H1 (cell line): Measurements from ENCODE around the gene CARD11. TPM values are rescaled to one million over a fixed set of nuclear protein-coding genes. Genes with fewer than 3 reads are reported as not detected.

Experiments
- CTCF ChIA-PET: fragments of 300-600 bp; sonication (Branson Sonifier 250); formaldehyde crosslinking; loops from one replicate; lab custom pipeline; 2021; ENCODE audit not compliant: partially characterized antibody; lab: Charles Lee
- POLR2A ChIA-PET: fragments of 300-600 bp; sonication (Branson Sonifier 250); formaldehyde crosslinking; loops from one replicate; lab custom pipeline; 2021; ENCODE audit warnings: inconsistent platforms; ENCODE audit not compliant: partially characterized antibody; lab: Charles Lee
- DNase-seq, 2 experiments: peaks; one replicate each; pipeline versions ENCODE4 v3.0.0 to v3.0.0-alpha.2; 2010 to 2022; ENCODE audit warnings: low spot score in 2 of 2, low read depth in 1 of 2, mixed read lengths in 1 of 2
- FAIRE-seq: peaks from 2 replicates; lab custom pipeline; 2011; peaks lifted over from hg19 to GRCh38; lab: Jason Lieb, UNC
- H2AFZ ChIP-seq: 2 replicates; pipeline ENCODE4 v1.8.1; 2012; ENCODE audit warnings: low read length, inconsistent platforms
- H2AK5ac ChIP-seq: 2 replicates; pipeline ENCODE4 v1.6.1; 2013; ENCODE audit warnings: low read depth, low read length
- H2BK120ac ChIP-seq: replicated peaks from 2 replicates; pipeline ENCODE3; 2013; ENCODE audit warnings: low read depth, low read length, inconsistent platforms
- H2BK12ac ChIP-seq: 2 replicates; pipeline ENCODE4 v1.6.1; 2013; ENCODE audit warnings: low read depth, low read length
- H2BK15ac ChIP-seq: 2 replicates; pipeline ENCODE4 v1.6.1; 2013; ENCODE audit warnings: low read length
- H2BK20ac ChIP-seq: 2 replicates; pipeline ENCODE4 v1.6.1; 2013; ENCODE audit warnings: low read length
- H2BK5ac ChIP-seq: 2 replicates; pipeline ENCODE4 v1.6.1; 2013; ENCODE audit warnings: low read depth, low read length
- H3K14ac ChIP-seq: 2 replicates; pipeline ENCODE4 v1.6.1; 2013; ENCODE audit warnings: inconsistent platforms; ENCODE audit not compliant: insufficient read length
- H3K18ac ChIP-seq: 2 replicates; pipeline ENCODE4 v1.6.1; 2013; ENCODE audit warnings: low read length; ENCODE audit errors: extremely low read depth
- H3K23ac ChIP-seq: 2 replicates; pipeline ENCODE4 v1.6.1; 2013; ENCODE audit warnings: inconsistent platforms; ENCODE audit not compliant: insufficient read length
- H3K23me2 ChIP-seq: 2 replicates; pipeline ENCODE4 v1.6.1; 2013; ENCODE audit warnings: low read depth, low read length
- H3K27ac ChIP-seq: 2 replicates; pipeline ENCODE4 v1.6.1; 2011; ENCODE audit warnings: low read depth, low read length, inconsistent platforms
- H3K27me3 ChIP-seq, 4 experiments: replicated peaks in 1 of 4; 1 replicate in 1 of 4; 2 replicates in 3 of 4; pipeline versions ENCODE4 v1.6.1 to v1.8.1; 2011 to 2013; ENCODE audit warnings: low read length in 3 of 4, mild to moderate bottlenecking in 3 of 4, inconsistent platforms in 2 of 4, mixed read lengths in 2 of 4, moderate library complexity in 1 of 4; ENCODE audit not compliant: control insufficient read depth in 3 of 4, insufficient read depth in 3 of 4; ENCODE audit errors: extremely low read depth in 1 of 4
- H3K36me3 ChIP-seq, 4 experiments: 2 replicates each; pipeline versions ENCODE4 v1.6.1 to v1.8.1; 2011 to 2013; ENCODE audit warnings: mild to moderate bottlenecking in 4 of 4, low read length in 3 of 4, moderate library complexity in 2 of 4, control low read depth in 1 of 4, inconsistent platforms in 1 of 4; ENCODE audit not compliant: insufficient read depth in 4 of 4, control insufficient read depth in 2 of 4
- H3K4ac ChIP-seq: replicated peaks from 2 replicates; pipeline ENCODE3; 2013; ENCODE audit warnings: low read length, low read depth, mixed read lengths, inconsistent platforms; ENCODE audit not compliant: insufficient read length
- H3K4me1 ChIP-seq, 4 experiments: replicated peaks in 1 of 4; 1 replicate in 1 of 4; 2 replicates in 3 of 4; pipeline versions ENCODE4 v1.6.1 to v1.8.1; 2011 to 2013; ENCODE audit warnings: low read length in 3 of 4, inconsistent platforms in 2 of 4, mixed read lengths in 1 of 4; ENCODE audit not compliant: insufficient read depth in 4 of 4, control insufficient read depth in 3 of 4
- H3K4me2 ChIP-seq, 2 experiments: 2 replicates each; pipeline versions ENCODE4 v1.6.1 to v1.8.1; 2011 to 2013; ENCODE audit warnings: low read depth in 2 of 2, low read length in 2 of 2, control low read depth in 1 of 2, inconsistent platforms in 1 of 2, mild to moderate bottlenecking in 1 of 2; ENCODE audit not compliant: insufficient read depth in 1 of 2
- H3K4me3 ChIP-seq, 4 experiments: fragments of 200-600, 300-600 bp in 1 of 4; sonication (generic), shearing (Covaris generic), sonication (Bioruptor Twin) in 1 of 4; 2 replicates each; pipeline versions ENCODE4 v1.5.1 to v1.8.1; 2011 to 2016; ENCODE audit warnings: low read length in 4 of 4, low read depth in 3 of 4, control low read depth in 2 of 4, inconsistent platforms in 2 of 4, mild to moderate bottlenecking in 2 of 4, mixed read lengths in 1 of 4, moderate library complexity in 1 of 4; ENCODE audit not compliant: insufficient read depth in 2 of 4; ENCODE audit errors: extremely low read depth in 1 of 4
- H3K56ac ChIP-seq: replicated peaks from 2 replicates; pipeline ENCODE3; 2013; ENCODE audit warnings: low read depth, mild to moderate bottlenecking, mixed read lengths, low read length, inconsistent platforms; ENCODE audit not compliant: insufficient read length
- H3K79me1 ChIP-seq: 2 replicates; pipeline ENCODE4 v1.6.1; 2013; ENCODE audit warnings: low read depth, low read length, control low read depth
- H3K79me2 ChIP-seq, 2 experiments: 2 replicates each; pipeline versions ENCODE4 v1.6.1 to v1.8.1; 2012 to 2013; ENCODE audit warnings: low read length in 2 of 2, mild to moderate bottlenecking in 2 of 2, inconsistent platforms in 1 of 2; ENCODE audit not compliant: insufficient read depth in 2 of 2, control insufficient read depth in 1 of 2
- H3K9ac ChIP-seq, 4 experiments: replicated peaks in 1 of 4; 1 replicate in 1 of 4; 2 replicates in 3 of 4; pipeline versions ENCODE4 v1.6.1 to v1.8.1; 2011 to 2013; ENCODE audit warnings: low read depth in 3 of 4, low read length in 3 of 4, control low read depth in 2 of 4, mild to moderate bottlenecking in 2 of 4, moderate library complexity in 2 of 4, inconsistent platforms in 1 of 4; ENCODE audit errors: extremely low read depth in 1 of 4
- H3K9me3 ChIP-seq, 2 experiments: 2 replicates each; pipeline versions ENCODE4 v1.6.1 to v1.8.1; 2012 to 2013; ENCODE audit warnings: mild to moderate bottlenecking in 2 of 2, moderate library complexity in 2 of 2, control low read depth in 1 of 2, inconsistent platforms in 1 of 2, low read depth in 1 of 2, low read length in 1 of 2, mixed read lengths in 1 of 2; ENCODE audit not compliant: insufficient read depth in 2 of 2
- H4K20me1 ChIP-seq, 2 experiments: replicated peaks in 1 of 2; 2 replicates each; pipeline versions ENCODE3 to v1.8.1; 2011 to 2013; ENCODE audit warnings: inconsistent platforms in 2 of 2, low read length in 2 of 2, mild to moderate bottlenecking in 1 of 2; ENCODE audit not compliant: insufficient read depth in 2 of 2, control insufficient read depth in 1 of 2
- H4K5ac ChIP-seq: 2 replicates; pipeline ENCODE4 v1.6.1; 2013; ENCODE audit warnings: low read length, low read depth, mixed read lengths, inconsistent platforms; ENCODE audit not compliant: insufficient read length
- H4K8ac ChIP-seq: 2 replicates; pipeline ENCODE4 v1.8.0; 2013; ENCODE audit warnings: mild to moderate bottlenecking, moderate library complexity, low read length, inconsistent platforms; ENCODE audit not compliant: insufficient read depth; ENCODE audit errors: extremely low read depth
- H4K91ac ChIP-seq: replicated peaks from 2 replicates; pipeline ENCODE3; 2013; ENCODE audit warnings: low read length, mixed read lengths, inconsistent platforms; ENCODE audit not compliant: insufficient read length
- RBBP5 ChIP-seq: IDR thresholded peaks from 2 replicates; pipeline ENCODE4 v1.7.1; 2012; ENCODE audit warnings: low read depth, mild to moderate bottlenecking, inconsistent platforms, low read length, moderate library complexity, borderline replicate concordance
- WGBS, 2 experiments: shearing (Covaris generic) in 1 of 2; methylation state at CpG; one replicate each; pipeline versions ENCODE4 v1.1.6 to v1.1.7; 2013 to 2015; ENCODE audit warnings: low lambda C conversion rate in 2 of 2, mixed read lengths in 2 of 2, inconsistent platforms in 1 of 2, low coverage in 1 of 2, missing lambda C conversion rate in 1 of 2; ENCODE audit not compliant: insufficient replicate concordance in 2 of 2, insufficient coverage in 1 of 2, insufficient read length in 1 of 2; ENCODE audit errors: extremely low coverage in 1 of 2, missing lambda C conversion rate in 1 of 2; 5-methylcytosine and 5-hydroxymethylcytosine counted together
- polyA plus RNA-seq, 7 experiments: library from polyadenylated mRNA; depleted of rRNA in 3 of 7; stranded (reverse) in 5 of 7; unstranded in 2 of 7; fragments of >200 nt in 5 of 7; fragments of 200-250 nt in 2 of 7; gene quantifications; 1 replicate in 5 of 7; 2 replicates in 1 of 7; 4 replicates in 1 of 7; pipeline versions ENCODE4 v1.2.1 to v1.2.3, GENCODE V29; 2011 to 2013; ENCODE audit warnings: missing spikeins in 2 of 7, mixed read lengths in 2 of 7
- total RNA-seq: library from RNA; stranded (reverse); fragmentation: NEBNext Ultra II Directional; extraction: Animal tissue kit (Norgen Biotek cat#: 25700); gene quantifications from 2 replicates; pipeline ENCODE4 v1.2.1, GENCODE V29; 2021
- TF ChIP-seq, protein P1 (sequence below), 3 experiments: IDR thresholded peaks; 1 replicate in 2 of 3; 2 replicates in 1 of 3; pipeline versions ENCODE4 v1.5.1 to v1.6.1; 2011; ENCODE audit warnings: low read length in 3 of 3, mild to moderate bottlenecking in 3 of 3, inconsistent platforms in 2 of 3, low read depth in 1 of 3, moderate library complexity in 1 of 3; ENCODE audit not compliant: insufficient read depth in 1 of 3; ENCODE audit errors: control extremely low read depth in 1 of 3

CARD11 gene
- total and polyA plus RNA-seq, 2 of the 8 experiments (the other 6 are each of a cell fraction or from before 2014, with no cell fraction given), result 12.6 to 29.8 TPM

DNA sequence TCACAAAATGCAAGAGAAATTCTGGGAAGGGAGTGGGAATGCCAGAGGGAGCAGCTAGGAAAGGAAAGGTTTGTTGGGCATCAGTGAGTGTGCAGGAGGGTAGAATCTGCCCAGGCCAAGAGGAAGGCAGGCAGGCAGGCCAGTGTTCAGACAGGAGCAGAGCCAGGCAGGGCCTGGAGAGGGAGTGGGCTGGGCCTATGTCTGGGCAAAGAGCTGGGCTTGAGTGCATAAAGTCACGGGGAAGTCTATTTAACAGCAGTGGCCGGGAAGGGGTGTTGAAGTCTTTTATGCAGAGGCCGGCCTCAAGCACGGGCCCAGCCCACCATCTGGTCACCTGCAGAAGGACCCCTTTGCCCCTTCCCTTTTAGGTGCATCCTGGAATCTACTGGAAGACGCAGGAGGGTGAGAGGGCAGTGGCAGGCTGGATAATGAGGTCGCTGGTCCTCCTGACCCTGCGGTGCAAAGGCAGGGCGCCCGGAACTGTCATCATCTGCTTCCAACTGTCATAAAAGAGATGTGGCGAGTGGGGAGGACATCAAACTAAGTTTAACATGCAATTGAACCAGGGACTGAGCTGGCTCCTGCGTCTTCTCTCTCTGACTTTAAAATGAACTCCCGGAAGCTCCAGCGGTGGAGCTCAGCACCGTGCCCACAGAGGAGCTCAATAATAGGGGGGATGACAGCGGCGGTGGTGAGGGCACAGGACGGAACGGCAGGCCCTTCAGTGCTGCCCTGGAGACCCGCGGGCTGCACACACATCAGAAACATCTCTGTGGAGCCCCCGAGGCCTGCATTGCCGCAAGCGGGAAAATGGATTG is 29.5 kb downstream of the CARD11 start:
- H2BK5ac ChIP-seq, result no peak overlapping the region
- no peak overlapping the region for H3K14ac ChIP-seq
- no peak overlapping the region for H3K27ac ChIP-seq
- H3K4me2 ChIP-seq, result no peak overlapping the region
- H3K23ac ChIP-seq, result no peak overlapping the region
- no peak overlapping the region for H2BK15ac ChIP-seq
- no peak overlapping the region for H3K4ac ChIP-seq
- H4K20me1 ChIP-seq, result no peaks in the 10 kb centered on the region
- no peak overlapping the region for H2BK120ac ChIP-seq
- no peak overlapping the region for H2AFZ ChIP-seq
- H4K8ac ChIP-seq, result 0 out of 2 replicates have a peak overlapping the region, but pooled peaks have one; percentile 38
- 89% methylated on average over 23 of the region's 23 CpGs; no CpG with 5 or more reads in 1 of the 2 experiments for WGBS, 2 experiments
- no peak overlapping the region for H3K56ac ChIP-seq
- CTCF ChIA-PET, result interaction anchor here (0.9 to 1.0 kb wide), 2 partner anchors 51 to 150 kb away, joined by 3 read pairs; no protein-coding TSS in a partner anchor
- FAIRE-seq, result no peak
- no peak overlapping the region for H3K4me3 ChIP-seq
- H3K4me1 ChIP-seq, result no peaks in the 10 kb centered on the region
- H3K9ac ChIP-seq, result no peak overlapping the region
- H2AK5ac ChIP-seq, result no peak overlapping the region
- TF ChIP-seq, protein P1, sequence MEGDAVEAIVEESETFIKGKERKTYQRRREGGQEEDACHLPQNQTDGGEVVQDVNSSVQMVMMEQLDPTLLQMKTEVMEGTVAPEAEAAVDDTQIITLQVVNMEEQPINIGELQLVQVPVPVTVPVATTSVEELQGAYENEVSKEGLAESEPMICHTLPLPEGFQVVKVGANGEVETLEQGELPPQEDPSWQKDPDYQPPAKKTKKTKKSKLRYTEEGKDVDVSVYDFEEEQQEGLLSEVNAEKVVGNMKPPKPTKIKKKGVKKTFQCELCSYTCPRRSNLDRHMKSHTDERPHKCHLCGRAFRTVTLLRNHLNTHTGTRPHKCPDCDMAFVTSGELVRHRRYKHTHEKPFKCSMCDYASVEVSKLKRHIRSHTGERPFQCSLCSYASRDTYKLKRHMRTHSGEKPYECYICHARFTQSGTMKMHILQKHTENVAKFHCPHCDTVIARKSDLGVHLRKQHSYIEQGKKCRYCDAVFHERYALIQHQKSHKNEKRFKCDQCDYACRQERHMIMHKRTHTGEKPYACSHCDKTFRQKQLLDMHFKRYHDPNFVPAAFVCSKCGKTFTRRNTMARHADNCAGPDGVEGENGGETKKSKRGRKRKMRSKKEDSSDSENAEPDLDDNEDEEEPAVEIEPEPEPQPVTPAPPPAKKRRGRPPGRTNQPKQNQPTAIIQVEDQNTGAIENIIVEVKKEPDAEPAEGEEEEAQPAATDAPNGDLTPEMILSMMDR (IDR thresholded peaks at IDR 0.05; ENCODE audit: control extremely low read depth in 1 of 3, insufficient read depth in 1 of 3, low read depth in 1 of 3, low read length in 3 of 3), result no peak
- no peak for TF ChIP-seq RBBP5
- H3K18ac ChIP-seq, result no peak overlapping the region
- H4K5ac ChIP-seq, result no peak overlapping the region
- no peaks in the 10 kb centered on the region; the same call in 1 of the 2 replicates for H3K79me1 ChIP-seq
- H3K9me3 ChIP-seq, result no peaks in the 10 kb centered on the region
- H3K27me3 ChIP-seq, result no peaks in the 10 kb centered on the region
- no peaks in the 10 kb centered on the region for H3K79me2 ChIP-seq
- no peaks in the 10 kb centered on the region for H3K23me2 ChIP-seq
- DNase-seq, result no peak
- POLR2A ChIA-PET, result no interaction called here
- H4K91ac ChIP-seq, result no peak overlapping the region
- no peak overlapping the region for H2BK12ac ChIP-seq
- H3K36me3 ChIP-seq, result no peaks in the 10 kb centered on the region
- H2BK20ac ChIP-seq, result no peak overlapping the region
